Measurements from ENCODE around the gene HEBP1.

Gene HEBP1

GRCh38 chr12:12993367-12993766 lies 6.7 kb downstream of the HEBP1 start:
- Histone ChIP-seq H3K4me3 (ENCODE audit: low read depth in 1 of 2, low read length in 2 of 2) (no peak overlapping the region), H3K4me1 (ENCODE audit: control insufficient read depth in 1 of 2, insufficient read depth in 2 of 2, low read length in 2 of 2) (peaks cover 62 to 63% of the 10 kb centered on the region in 2 donors), H3K27ac (ENCODE audit: low read depth, low read length) (no peak overlapping the region), H3K27me3 (ENCODE audit: control insufficient read depth in 1 of 2, insufficient read depth in 2 of 2, low read length in 2 of 2) (no peaks in the 10 kb centered on the region), H3K9me3 (ENCODE audit: control insufficient read depth in 1 of 2, low read length in 2 of 2) (no peaks in the 10 kb centered on the region), H3K36me3 (ENCODE audit: control insufficient read depth in 1 of 2, insufficient read depth in 2 of 2, low read length in 2 of 2) (peaks cover 10 to 12% of the 10 kb centered on the region in 2 donors), H3K9ac (ENCODE audit: low read depth in 1 of 2, low read length in 2 of 2) (no peak overlapping the region)

- no peak overlapping the region for H3K27ac ChIP-seq (ENCODE audit: low read depth, low read length)
Measured at GRCh38 chr12:12992418-12993130, 7.5 kb downstream of the HEBP1 start.

DNA sequence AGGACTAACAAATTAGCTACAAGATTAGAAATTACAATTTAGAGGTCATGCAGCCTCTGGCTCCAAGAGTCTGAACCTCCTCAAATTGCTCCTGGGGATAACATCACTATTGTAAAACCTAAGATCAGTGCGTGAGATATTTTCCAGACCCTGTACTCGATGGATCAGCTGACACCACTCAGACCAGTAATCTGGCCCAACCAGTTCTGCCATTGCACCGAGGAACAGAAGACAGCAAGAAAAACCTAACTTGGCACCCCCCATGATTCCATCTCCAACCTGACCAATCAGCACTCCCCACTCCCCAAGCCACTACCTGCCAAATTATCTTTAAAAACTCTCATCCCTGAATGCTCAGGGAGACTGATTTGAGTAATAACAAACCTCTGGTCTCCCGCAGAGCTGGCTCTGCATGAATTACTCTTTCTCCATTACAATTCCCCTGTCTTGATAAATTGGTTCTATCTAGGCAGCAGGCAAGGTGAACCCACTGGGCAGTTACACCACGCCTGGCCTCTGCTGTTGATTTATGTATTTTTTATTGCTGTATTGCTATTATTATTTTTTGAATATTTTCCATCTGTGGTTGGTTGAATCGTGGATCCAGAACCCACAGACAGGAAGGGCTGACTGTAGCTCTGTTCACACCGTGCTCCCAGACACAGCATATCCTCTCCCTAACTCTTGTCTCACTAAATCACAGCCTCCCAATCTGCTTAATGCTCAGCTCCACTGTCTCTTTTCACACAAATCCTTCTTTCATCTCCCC lies 9.2 kb downstream of the HEBP1 start:
- Histone ChIP-seq H3K36me3 (ENCODE audit: control insufficient read depth in 1 of 2, insufficient read depth in 2 of 2, low read length in 2 of 2) (peaks cover 24 to 30% of the 10 kb centered on the region in 2 donors), H3K4me3 (ENCODE audit: low read depth in 1 of 2, low read length in 2 of 2) (no peak overlapping the region), H3K4me1 (ENCODE audit: control insufficient read depth in 1 of 2, insufficient read depth in 2 of 2, low read length in 2 of 2) (peaks cover 39 to 41% of the 10 kb centered on the region in 2 donors), H3K9me3 (ENCODE audit: control insufficient read depth in 1 of 2, low read length in 2 of 2) (no peaks in the 10 kb centered on the region), H3K27ac (ENCODE audit: low read depth, low read length) (no peak overlapping the region), H3K9ac (ENCODE audit: low read depth in 1 of 2, low read length in 2 of 2) (no peak overlapping the region), H3K27me3 (ENCODE audit: control insufficient read depth in 1 of 2, insufficient read depth in 2 of 2, low read length in 2 of 2) (no peaks in the 10 kb centered on the region)

More at GRCh38 chr12:12992418-12993130, 7.5 kb downstream of the HEBP1 start:
- Histone ChIP-seq H3K36me3 (ENCODE audit: control insufficient read depth in 1 of 2, insufficient read depth in 2 of 2, low read length in 2 of 2) (peaks cover 10 to 17% of the 10 kb centered on the region in 2 donors), H3K4me3 (ENCODE audit: low read depth in 1 of 2, low read length in 2 of 2) (no peak overlapping the region), H3K27me3 (ENCODE audit: control insufficient read depth in 1 of 2, insufficient read depth in 2 of 2, low read length in 2 of 2) (no peaks in the 10 kb centered on the region), H3K9me3 (ENCODE audit: control insufficient read depth in 1 of 2, low read length in 2 of 2) (no peaks in the 10 kb centered on the region), H3K9ac (ENCODE audit: low read depth in 1 of 2, low read length in 2 of 2) (no peak overlapping the region), H3K4me1 (ENCODE audit: control insufficient read depth in 1 of 2, insufficient read depth in 2 of 2, low read length in 2 of 2) (peaks cover 54 to 57% of the 10 kb centered on the region in 2 donors)

DNA sequence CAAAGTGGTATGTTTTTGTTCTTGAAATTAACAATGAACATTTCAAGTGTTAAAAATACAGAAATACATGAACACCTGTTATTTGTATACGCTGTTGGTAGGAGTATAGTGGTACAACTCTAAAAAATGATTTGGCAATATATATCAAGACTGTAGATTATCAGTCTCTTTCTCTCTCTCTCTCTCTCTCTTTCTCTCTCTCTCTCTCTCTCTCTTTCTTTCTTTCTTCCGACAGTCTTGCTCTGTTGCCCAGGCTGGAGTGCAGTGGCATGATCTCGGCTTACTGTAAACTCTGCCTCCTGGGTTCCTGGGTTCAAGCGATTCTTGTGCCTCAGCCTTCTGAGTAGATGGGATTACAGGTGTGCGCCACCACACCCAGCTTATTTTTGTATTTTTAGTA lies 12.6 kb downstream of the HEBP1 start:
- Histone ChIP-seq H3K27ac (ENCODE audit: low read depth, low read length) (no peak overlapping the region), H3K27me3 (ENCODE audit: control insufficient read depth in 1 of 2, insufficient read depth in 2 of 2, low read length in 2 of 2) (no peaks in the 10 kb centered on the region), H3K36me3 (ENCODE audit: control insufficient read depth in 1 of 2, insufficient read depth in 2 of 2, low read length in 2 of 2) (peaks cover 24 to 39% of the 10 kb centered on the region in 2 donors), H3K9me3 (ENCODE audit: control insufficient read depth in 1 of 2, low read length in 2 of 2) (no peaks in the 10 kb centered on the region), H3K4me3 (ENCODE audit: low read depth in 1 of 2, low read length in 2 of 2) (no peak overlapping the region), H3K4me1 (ENCODE audit: control insufficient read depth in 1 of 2, insufficient read depth in 2 of 2, low read length in 2 of 2) (peaks cover 17 to 18% of the 10 kb centered on the region in 2 donors), H3K9ac (ENCODE audit: low read depth in 1 of 2, low read length in 2 of 2) (no peak overlapping the region)

DNA sequence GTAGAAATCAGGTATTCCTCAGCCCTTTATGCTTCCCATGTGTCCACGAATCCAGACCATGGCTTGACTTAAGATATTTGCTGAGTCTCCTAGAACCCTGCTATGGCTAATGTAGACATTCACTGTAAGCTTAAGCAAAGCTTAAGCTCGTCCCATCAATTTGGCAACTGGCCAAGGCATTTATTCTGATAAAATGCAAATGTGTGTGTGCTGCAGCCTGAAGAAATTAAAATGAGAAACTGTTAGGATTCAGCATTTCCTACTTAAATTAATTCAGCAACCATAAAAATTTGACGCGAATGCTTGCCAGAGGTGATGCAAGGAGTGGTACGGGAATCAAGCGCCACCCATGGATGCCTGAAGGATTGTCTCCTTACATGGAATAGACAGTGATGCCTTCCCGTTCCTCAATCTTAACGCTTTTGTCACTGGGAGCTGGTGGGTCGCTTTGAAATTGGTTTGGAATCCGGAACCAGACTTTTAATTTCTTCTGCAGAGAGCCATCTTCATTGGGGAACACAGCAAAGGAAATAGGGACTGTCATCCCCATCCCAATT lies 13.2 kb downstream of the HEBP1 start:
- H3K36me3 ChIP-seq (ENCODE audit: control insufficient read depth in 1 of 2, insufficient read depth in 2 of 2, low read length in 2 of 2) = peaks cover 24 to 43% of the 10 kb centered on the region in 2 donors
- no peak overlapping the region for H3K9ac ChIP-seq (ENCODE audit: low read depth in 1 of 2, low read length in 2 of 2)

DNA sequence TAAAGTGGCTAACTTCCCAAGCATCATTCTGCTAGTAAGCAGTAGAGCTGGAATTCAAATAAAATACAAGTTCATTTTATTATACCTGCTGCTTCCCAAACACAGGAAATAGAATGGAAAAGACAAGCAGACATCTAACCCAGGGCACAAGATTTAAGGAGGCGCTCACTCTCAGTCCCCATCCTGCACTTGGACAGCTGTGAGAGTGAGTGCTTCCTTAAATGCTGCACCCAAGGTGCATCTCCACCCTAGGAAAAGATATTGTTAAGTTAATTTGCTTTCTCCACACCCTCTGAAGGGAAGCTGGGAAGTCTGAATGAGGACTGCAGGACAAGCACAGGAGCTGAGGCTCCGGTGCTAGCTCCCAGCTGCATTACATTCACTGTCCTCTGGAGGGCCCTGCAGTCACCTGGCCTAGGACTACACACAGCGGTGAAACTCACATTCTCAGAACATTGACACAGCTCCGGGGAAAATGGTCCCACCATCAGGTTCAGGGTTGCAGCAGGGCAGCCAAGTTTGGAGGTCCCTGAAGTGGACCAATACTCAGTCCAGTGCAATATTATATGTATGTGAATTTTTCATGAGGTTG lies 14.2 kb downstream of the HEBP1 start:
- Histone ChIP-seq H3K36me3 (ENCODE audit: control insufficient read depth in 1 of 2, insufficient read depth in 2 of 2, low read length in 2 of 2) (peaks cover 30 to 52% of the 10 kb centered on the region in 2 donors), H3K9ac (ENCODE audit: low read depth in 1 of 2, low read length in 2 of 2) (no peak overlapping the region), H3K9me3 (ENCODE audit: control insufficient read depth in 1 of 2, low read length in 2 of 2) (no peaks in the 10 kb centered on the region), H3K4me3 (ENCODE audit: low read depth in 1 of 2, low read length in 2 of 2) (no peak overlapping the region), H3K4me1 (ENCODE audit: control insufficient read depth in 1 of 2, insufficient read depth in 2 of 2, low read length in 2 of 2) (peaks cover 6 to 9% of the 10 kb centered on the region in 2 donors), H3K27me3 (ENCODE audit: control insufficient read depth in 1 of 2, insufficient read depth in 2 of 2, low read length in 2 of 2) (no peaks in the 10 kb centered on the region), H3K27ac (ENCODE audit: low read depth, low read length) (no peak overlapping the region)

More for the DNA sequence above, 13.2 kb downstream of the HEBP1 start:
- Histone ChIP-seq H3K27ac (ENCODE audit: low read depth, low read length) (no peak overlapping the region), H3K27me3 (ENCODE audit: control insufficient read depth in 1 of 2, insufficient read depth in 2 of 2, low read length in 2 of 2) (no peaks in the 10 kb centered on the region), H3K4me3 (ENCODE audit: low read depth in 1 of 2, low read length in 2 of 2) (no peak overlapping the region), H3K9me3 (ENCODE audit: control insufficient read depth in 1 of 2, low read length in 2 of 2) (no peaks in the 10 kb centered on the region), H3K4me1 (ENCODE audit: control insufficient read depth in 1 of 2, insufficient read depth in 2 of 2, low read length in 2 of 2) (peaks cover 13 to 17% of the 10 kb centered on the region in 2 donors)

DNA sequence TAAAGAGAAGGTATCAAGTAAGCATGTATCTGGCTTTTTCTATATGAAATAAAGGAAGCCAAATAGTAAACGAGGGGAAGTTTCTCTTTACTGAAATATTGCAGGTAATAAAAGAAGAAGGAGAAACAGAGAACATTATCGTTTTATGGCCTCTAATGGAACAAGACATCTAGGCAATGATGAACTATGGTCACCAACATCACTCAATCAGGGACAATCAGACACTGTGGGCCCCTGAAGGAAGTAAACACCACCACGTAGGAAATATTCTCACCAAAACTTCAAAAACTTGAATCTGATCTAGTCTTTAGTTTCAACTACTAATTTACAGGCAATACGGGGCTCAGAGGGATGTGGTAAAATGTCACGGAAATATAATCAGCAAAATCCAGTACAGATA lies 15.9 kb downstream of the HEBP1 start:
- Histone ChIP-seq H3K4me1 (ENCODE audit: control insufficient read depth in 1 of 2, insufficient read depth in 2 of 2, low read length in 2 of 2) (peaks cover 9 to 11% of the 10 kb centered on the region in 2 donors), H3K9me3 (ENCODE audit: control insufficient read depth in 1 of 2, low read length in 2 of 2) (no peaks in the 10 kb centered on the region), H3K27ac (ENCODE audit: low read depth, low read length) (no peak overlapping the region), H3K4me3 (ENCODE audit: low read depth in 1 of 2, low read length in 2 of 2) (no peak overlapping the region), H3K27me3 (ENCODE audit: control insufficient read depth in 1 of 2, insufficient read depth in 2 of 2, low read length in 2 of 2) (no peaks in the 10 kb centered on the region), H3K9ac (ENCODE audit: low read depth in 1 of 2, low read length in 2 of 2) (no peak overlapping the region), H3K36me3 (ENCODE audit: control insufficient read depth in 1 of 2, insufficient read depth in 2 of 2, low read length in 2 of 2) (peaks cover 36 to 68% of the 10 kb centered on the region in 2 donors)

DNA sequence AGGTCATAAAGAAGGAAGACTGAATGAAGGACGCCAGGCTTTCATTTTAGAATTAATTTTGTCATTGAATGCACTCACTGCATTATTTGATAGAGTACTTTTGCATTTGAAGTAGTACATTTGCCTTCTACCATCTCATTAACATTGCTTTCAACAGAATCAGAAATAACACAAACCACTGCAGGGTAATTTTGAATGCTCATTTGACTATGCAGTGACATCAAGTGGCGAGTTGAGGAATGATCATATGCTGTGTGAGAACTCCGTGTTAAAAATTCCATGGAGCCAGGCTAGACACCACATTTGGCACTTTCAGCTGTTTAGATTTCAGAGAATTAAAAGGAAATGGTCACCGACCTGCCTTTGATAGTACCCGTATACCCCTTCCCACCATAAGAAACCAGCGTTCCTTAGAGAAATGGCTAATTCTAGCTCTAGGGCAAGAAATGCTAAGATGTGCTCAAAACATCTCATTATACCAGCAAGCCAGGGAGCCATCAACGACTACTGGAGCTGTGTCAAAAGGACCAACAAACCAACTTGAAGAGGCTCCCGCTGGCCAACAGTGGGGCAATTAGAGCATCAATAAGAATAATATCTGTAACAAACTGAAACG lies 16.5 kb downstream of the HEBP1 start:
- no peaks in the 10 kb centered on the region for H3K9me3 ChIP-seq (ENCODE audit: control insufficient read depth in 1 of 2, low read length in 2 of 2)
- H3K4me3 ChIP-seq (ENCODE audit: low read depth in 1 of 2, low read length in 2 of 2) = no peak overlapping the region
- peak overlapping the region in 1 of 2 donors; percentile 7 for H3K9ac ChIP-seq (ENCODE audit: low read depth in 1 of 2, low read length in 2 of 2)
- H3K4me1 ChIP-seq (ENCODE audit: control insufficient read depth in 1 of 2, insufficient read depth in 2 of 2, low read length in 2 of 2) = peaks cover 9 to 11% of the 10 kb centered on the region in 2 donors
- H3K36me3 ChIP-seq (ENCODE audit: control insufficient read depth in 1 of 2, insufficient read depth in 2 of 2, low read length in 2 of 2) = peaks cover 32 to 68% of the 10 kb centered on the region in 2 donors
- H3K27me3 ChIP-seq (ENCODE audit: control insufficient read depth in 1 of 2, insufficient read depth in 2 of 2, low read length in 2 of 2) = no peaks in the 10 kb centered on the region
- H3K27ac ChIP-seq (ENCODE audit: low read depth, low read length) = no peak overlapping the region

DNA sequence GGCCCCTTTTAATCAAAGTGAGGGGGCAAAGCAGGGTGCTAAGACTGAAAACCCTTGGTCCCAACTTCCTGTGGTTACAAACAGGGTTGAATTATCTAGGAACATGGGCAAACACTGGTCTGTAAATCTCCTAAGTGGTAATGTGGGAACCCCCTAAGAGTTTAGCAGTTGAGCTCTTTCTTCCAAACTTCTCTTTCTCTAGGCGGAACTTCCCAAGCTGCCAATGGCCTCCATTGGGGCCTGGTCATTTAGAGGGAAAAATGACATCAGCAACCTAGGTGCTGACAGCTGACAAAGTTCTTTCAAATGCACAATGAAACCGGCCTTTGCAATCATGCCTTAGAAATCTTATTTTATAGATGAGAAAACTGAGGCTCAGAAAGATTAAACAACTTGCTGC lies 17.7 kb downstream of the HEBP1 start:
- Histone ChIP-seq H3K27me3 (ENCODE audit: control insufficient read depth in 1 of 2, insufficient read depth in 2 of 2, low read length in 2 of 2) (no peaks in the 10 kb centered on the region), H3K27ac (ENCODE audit: low read depth, low read length) (no peak overlapping the region), H3K4me1 (ENCODE audit: control insufficient read depth in 1 of 2, insufficient read depth in 2 of 2, low read length in 2 of 2) (peaks cover 9 to 11% of the 10 kb centered on the region in 2 donors), H3K9me3 (ENCODE audit: control insufficient read depth in 1 of 2, low read length in 2 of 2) (no peaks in the 10 kb centered on the region), H3K4me3 (ENCODE audit: low read depth in 1 of 2, low read length in 2 of 2) (no peak overlapping the region), H3K9ac (ENCODE audit: low read depth in 1 of 2, low read length in 2 of 2) (no peak overlapping the region), H3K36me3 (ENCODE audit: control insufficient read depth in 1 of 2, insufficient read depth in 2 of 2, low read length in 2 of 2) (peaks cover 28 to 67% of the 10 kb centered on the region in 2 donors)
